Measurements from ENCODE around the gene COL6A2.

GRCh38 chr21:46065914-46066551 lies 31.9 kb upstream of the COL6A2 start:
- TF ChIP-seq CTCF (IDR thresholded peaks at IDR 0.05) (no peak), POLR2A (IDR thresholded peaks at IDR 0.05) (no peak), POLR2AphosphoS5 (IDR thresholded peaks at IDR 0.05; ENCODE audit: insufficient read depth in 1 of 2, low read depth in 1 of 2) (no peak)
